K562 (cell line): ENCODE results near the gene STK32C. TPM values are rescaled to one million over a fixed set of nuclear protein-coding genes. Genes with fewer than 3 reads are reported as not detected.

Experiments used
- ATAC-seq: fragments of 200-7000 bp; cut with Tn5 transposase; 3 replicates; pipeline ENCODE4 v1.9.1; 2020; ENCODE audit warnings: moderate library complexity
- BruUV-seq: library from RNA; stranded (reverse); fragments of 400-500 nt; replicated peaks from 2 replicates; lab custom pipeline; 2021; lab: Mats Ljungman, UMichigan
- CTCF ChIA-PET: fragments of 300-600 bp; formaldehyde crosslinking; extraction: SDS; loops from one replicate; lab custom pipeline; 2021; ENCODE audit warnings: low intra/inter-chr PET ratio; lab: Yijun Ruan, JAX
- POLR2A ChIA-PET: fragments of 300-600, 350-650 bp; sonication (Branson Sonifier 250); formaldehyde crosslinking; extraction: SDS; loops from one replicate; lab custom pipeline; 2021; ENCODE audit warnings: antibody characterized with exemption, inconsistent platforms; lab: Yijun Ruan, JAX
- DNase-seq, 4 experiments: peaks; one replicate each; pipeline versions ENCODE4 v3.0.0 to v3.0.0-alpha.2; 2011 to 2018; ENCODE audit warnings: low spot score in 3 of 4, mixed read lengths in 3 of 4; ENCODE audit errors: extremely low read depth in 1 of 4
- FAIRE-seq: peaks from 2 replicates; lab custom pipeline; 2011; peaks lifted over from hg19 to GRCh38; lab: Jason Lieb, UNC
- H2AFZ ChIP-seq: 2 replicates; pipeline ENCODE4 v1.6.0; 2011; ENCODE audit warnings: low read depth, low read length, control low read depth, inconsistent platforms
- H3K27ac ChIP-seq: fragments of 200-600 bp; 3 replicates; pipeline ENCODE4 v1.8.0; 2011; ENCODE audit warnings: low read depth, mild to moderate bottlenecking, control low read depth, inconsistent platforms, low read length, moderate library complexity, mixed read lengths; ENCODE audit errors: extremely low read depth
- H3K27me3 ChIP-seq, 2 experiments: fragments of 300-600 bp in 1 of 2; 2 replicates in 1 of 2; 3 replicates in 1 of 2; pipeline versions ENCODE4 v1.6.0 to v1.8.0; 2011; ENCODE audit warnings: inconsistent platforms in 2 of 2, low read length in 2 of 2, mild to moderate bottlenecking in 1 of 2, mixed read lengths in 1 of 2, moderate library complexity in 1 of 2; ENCODE audit not compliant: control insufficient read depth in 2 of 2, insufficient read depth in 2 of 2
- H3K36me3 ChIP-seq: fragments of 300-600 bp; 3 replicates; pipeline ENCODE4 v1.8.0; 2011; ENCODE audit warnings: mild to moderate bottlenecking, low read length, inconsistent platforms; ENCODE audit not compliant: control insufficient read depth, insufficient read depth
- H3K4me1 ChIP-seq, 2 experiments: fragments of 200-600 bp in 1 of 2; replicated peaks in 1 of 2; 2 replicates in 1 of 2; 3 replicates in 1 of 2; pipeline versions ENCODE4 v1.5.1 to v1.8.0; 2011; ENCODE audit warnings: inconsistent platforms in 2 of 2, low read length in 2 of 2, mild to moderate bottlenecking in 1 of 2, mixed read lengths in 1 of 2, moderate library complexity in 1 of 2; ENCODE audit not compliant: control insufficient read depth in 2 of 2, insufficient read depth in 2 of 2
- H3K4me2 ChIP-seq: 2 replicates; pipeline ENCODE4 v1.6.1; 2011; ENCODE audit warnings: low read length, control low read depth, inconsistent platforms, mixed read lengths; ENCODE audit not compliant: insufficient read depth
- H3K4me3 ChIP-seq: fragments of 200-600 bp; sonication (generic), shearing (Covaris generic); 2 replicates; pipeline ENCODE4 v1.5.1; 2016; ENCODE audit warnings: control low read depth, inconsistent platforms
- H3K79me2 ChIP-seq: fragments of 200-600 bp; 3 replicates; pipeline ENCODE4 v1.8.0; 2011; ENCODE audit warnings: low read length, inconsistent platforms; ENCODE audit not compliant: control insufficient read depth, insufficient read depth
- H3K9ac ChIP-seq, 2 experiments: 2 replicates each; pipeline versions ENCODE4 v1.6.0 to v1.6.1; 2011; ENCODE audit warnings: low read depth in 2 of 2, low read length in 2 of 2, control low read depth in 1 of 2, inconsistent platforms in 1 of 2, mild to moderate bottlenecking in 1 of 2, mixed read lengths in 1 of 2; ENCODE audit not compliant: insufficient read depth in 1 of 2
- H3K9me1 ChIP-seq: one replicate; pipeline ENCODE4 v1.6.0; 2011; ENCODE audit warnings: inconsistent platforms, mild to moderate bottlenecking, low read length, moderate library complexity; ENCODE audit not compliant: control insufficient read depth, insufficient read depth
- H3K9me3 ChIP-seq: replicated peaks from 2 replicates; pipeline ENCODE4 v1.5.1; 2011; ENCODE audit warnings: low read depth, low read length, inconsistent platforms; ENCODE audit not compliant: control insufficient read depth, insufficient read depth
- H4K20me1 ChIP-seq: replicated peaks from 2 replicates; pipeline ENCODE4 v1.6.1; 2011; ENCODE audit warnings: low read length, inconsistent platforms, mixed read lengths; ENCODE audit not compliant: control insufficient read depth, insufficient read depth
- WGBS: fragments of 100-300 bp; shearing (Covaris generic); methylation state at CpG from one replicate; pipeline ENCODE4 v1.1.6; 2016; ENCODE audit warnings: low coverage, mixed read lengths; ENCODE audit not compliant: insufficient coverage; ENCODE audit errors: missing lambda C conversion rate; 5-methylcytosine and 5-hydroxymethylcytosine counted together
- in situ Hi-C: fragments of 300-500 bp; cut with MboI; formaldehyde crosslinking; loops from 4 replicates; pipeline ENCODE4 v1.15.0; 2018; ENCODE audit warnings: inconsistent platforms, mixed read lengths
- intact Hi-C: fragments of 100-400 bp; cut with micrococcal nuclease; formaldehyde crosslinking; loops from 2 replicates; pipeline ENCODE4 v1.14.2; 2022
- polyA plus RNA-seq, 8 experiments: library from polyadenylated mRNA; depleted of rRNA in 4 of 8; stranded (reverse) in 5 of 8; unstranded in 3 of 8; fragments of >200 nt; fragmentation: Nextera tagmentation in 2 of 8; fragmentation: Illumina TruSeq in 1 of 8; extraction: Ambion mirVana in 2 of 8; extraction: Trizol in 1 of 8; gene quantifications; 2 replicates each; pipeline versions ENCODE4 v1.2.1 to v1.2.3, GENCODE V29; 2011 to 2014; ENCODE audit warnings: inconsistent platforms in 1 of 8, missing spikeins in 1 of 8
- total RNA-seq, 7 experiments: library from RNA; depleted of rRNA in 6 of 7; stranded (reverse); fragments of >200 nt in 6 of 7; fragmentation: Illumina TruSeq in 2 of 7; extraction: Trizol in 2 of 7; gene quantifications; 2 replicates each; pipeline versions ENCODE4 v1.2.1 to v1.2.3, GENCODE V29; 2011 to 2021; ENCODE audit warnings: low replicate concordance in 1 of 7
- TF ChIP-seq, protein P1 (sequence below): IDR thresholded peaks from 3 replicates; pipeline ENCODE4 v1.6.1; 2011; ENCODE audit warnings: borderline replicate concordance, mild to moderate bottlenecking; ENCODE audit not compliant: insufficient read length, insufficient read depth

STK32C gene
- total and polyA plus RNA-seq, 9 of the 15 experiments (the other 6 are each of a cell fraction or from before 2014, with no cell fraction given) = 1.5 to 20.9 (median 6.5) TPM

- intact Hi-C loops = no loop called here
- Histone ChIP-seq H3K4me1 (peaks cover 0 to 8% of the 10 kb centered on the region in 2 experiments; a peak in 1 of 5 replicates), H3K9me1 (no peaks in the 10 kb centered on the region), H4K20me1 (no peaks in the 10 kb centered on the region), H3K27me3 (peaks cover 0 to 62% of the 10 kb centered on the region in 2 experiments; a peak in 2 of 5 replicates)
- in situ Hi-C loops = no loop called here
- TF ChIP-seq, protein P1, sequence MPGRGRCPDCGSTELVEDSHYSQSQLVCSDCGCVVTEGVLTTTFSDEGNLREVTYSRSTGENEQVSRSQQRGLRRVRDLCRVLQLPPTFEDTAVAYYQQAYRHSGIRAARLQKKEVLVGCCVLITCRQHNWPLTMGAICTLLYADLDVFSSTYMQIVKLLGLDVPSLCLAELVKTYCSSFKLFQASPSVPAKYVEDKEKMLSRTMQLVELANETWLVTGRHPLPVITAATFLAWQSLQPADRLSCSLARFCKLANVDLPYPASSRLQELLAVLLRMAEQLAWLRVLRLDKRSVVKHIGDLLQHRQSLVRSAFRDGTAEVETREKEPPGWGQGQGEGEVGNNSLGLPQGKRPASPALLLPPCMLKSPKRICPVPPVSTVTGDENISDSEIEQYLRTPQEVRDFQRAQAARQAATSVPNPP = no peak
- TF ChIP-seq, all 486 proteins: peak for 0
- ChIA-PET CTCF (no interaction called here), POLR2A (no interaction called here)
- Histone ChIP-seq H3K36me3 (no peaks in the 10 kb centered on the region), H2AFZ (no peak overlapping the region), H3K27ac (no peak overlapping the region), H3K4me3 (no peak overlapping the region), H3K9me3 (no peaks in the 10 kb centered on the region), H3K79me2 (no peaks in the 10 kb centered on the region), H3K9ac (no peak overlapping the region), H3K4me2 (no peak overlapping the region)
- FAIRE-seq = no peak
- DNase-seq = no peak
- WGBS = 2% methylated on average over 10 of the region's 20 CpGs
- BruUV-seq = no TSS peak
- no peak; the same call in 2 of the 3 replicates for ATAC-seq
These were observed 103.5 kb downstream of the STK32C start for GRCh38 chr10:132204078-132204780.
